Spleen (tissue), 11 donors: ENCODE measurements around the gene ARFGAP1. TPM values are rescaled to one million over a fixed set of nuclear protein-coding genes. Genes with fewer than 3 reads are reported as not detected.

ENCODE experiments used
- DNase-seq: peaks from one replicate; pipeline ENCODE4 v3.0.0-alpha.2; 2020
- H3K27ac ChIP-seq, 8 donors: fragments of 200-600 bp; sonication (generic) in 7 of 8; 1 replicate in 4 of 8; 2 replicates in 4 of 8; pipeline versions ENCODE4 v1.5.0 to v1.8.0; 2016 to 2021; ENCODE audit warnings: inconsistent platforms in 4 of 8, mild to moderate bottlenecking in 4 of 8, moderate library complexity in 1 of 8
- H3K27me3 ChIP-seq, 7 donors: fragments of 200-600 bp; sonication (generic) in 6 of 7; replicated peaks in 1 of 7; 1 replicate in 4 of 7; 2 replicates in 3 of 7; pipeline versions ENCODE4 v1.5.0 to v1.8.0; 2016 to 2021; ENCODE audit warnings: inconsistent platforms in 3 of 7, mild to moderate bottlenecking in 1 of 7
- H3K36me3 ChIP-seq, 6 donors: fragments of 200-600 bp; sonication (generic) in 5 of 6; 1 replicate in 4 of 6; 2 replicates in 2 of 6; pipeline versions ENCODE4 v1.5.0 to v1.8.0; 2016 to 2021; ENCODE audit warnings: inconsistent platforms in 2 of 6
- H3K4me1 ChIP-seq, 6 donors: fragments of 200-600 bp; sonication (generic) in 5 of 6; 1 replicate in 3 of 6; 2 replicates in 3 of 6; pipeline versions ENCODE4 v1.5.0 to v1.8.0; 2016 to 2021; ENCODE audit warnings: inconsistent platforms in 3 of 6
- H3K4me3 ChIP-seq, 8 donors: fragments of 200-600 bp; sonication (generic) in 7 of 8; 1 replicate in 4 of 8; 2 replicates in 4 of 8; pipeline versions ENCODE4 v1.5.0 to v1.8.0; 2016 to 2021; ENCODE audit warnings: inconsistent platforms in 4 of 8, mild to moderate bottlenecking in 4 of 8, moderate library complexity in 2 of 8
- H3K9me3 ChIP-seq, 8 donors: fragments of 200-600 bp; sonication (generic) in 7 of 8; 1 replicate in 4 of 8; 2 replicates in 4 of 8; pipeline versions ENCODE4 v1.5.0 to v1.8.0; 2016 to 2021; ENCODE audit warnings: inconsistent platforms in 4 of 8
- CTCF ChIP-seq, 11 experiments: fragments of 200-600 bp in 7 of 11; fragments of 450-650 bp in 4 of 11; sonication (generic) in 4 of 11; IDR thresholded peaks in 8 of 11; conservative IDR thresholded peaks in 3 of 11; 1 replicate in 7 of 11; 2 replicates in 4 of 11; pipeline versions ENCODE4 v1.4.0 to v1.8.0; 2016 to 2021; ENCODE audit warnings: antibody characterized with exemption in 11 of 11, inconsistent platforms in 4 of 11, mild to moderate bottlenecking in 1 of 11
- POLR2A ChIP-seq, 3 donors: fragments of 450-650 bp; IDR thresholded peaks; one replicate each; pipeline ENCODE4 v1.5.1; 2017; ENCODE audit warnings: antibody characterized with exemption in 3 of 3, mild to moderate bottlenecking in 1 of 3
- POLR2AphosphoS5 ChIP-seq, 3 donors: sonication (generic); formaldehyde crosslinking; IDR thresholded peaks; one replicate each; pipeline ENCODE4 v1.5.1; 2017; ENCODE audit warnings: antibody characterized with exemption in 3 of 3
- WGBS, 5 donors: extraction: QIAGEN DNeasy Blood & Tissue Kit in 3 of 5; methylation state at CpG; one replicate each; pipeline versions ENCODE4 v1.1.5 to v1.1.7; 2013 to 2018; 5-methylcytosine and 5-hydroxymethylcytosine counted together
- intact Hi-C: fragments of 100-400 bp; cut with DNase I; formaldehyde crosslinking; loops from one replicate; pipeline ENCODE4 v1.15.0; 2023; ENCODE audit warnings: low total_unique reads
- microRNA-seq, 3 donors: library from miRNA; unstranded; fragments of <30 nt; microRNA quantifications; one replicate each; pipeline versions ENCODE4 to v1.1.0, GENCODE V29; 2019 to 2020
- polyA plus RNA-seq, 3 donors: library from polyadenylated mRNA; stranded (reverse); fragments of 200-250 nt; gene quantifications; one replicate each; pipeline ENCODE4 v1.2.1, GENCODE V29; 2013
- small RNA-seq, 4 donors: library from RNA; depleted of rRNA; stranded (forward); fragments of <200 nt; gene quantifications; one replicate each; pipeline ENCODE3, GENCODE V24; 2016
- total RNA-seq, 7 donors: library from RNA; depleted of rRNA in 3 of 7; stranded (reverse); fragments of >200 nt in 3 of 7; fragmentation: NEBNext Ultra II Directional in 4 of 7; extraction: Animal tissue kit (Norgen Biotek cat#: 25700) in 4 of 7; gene quantifications; one replicate each; pipeline versions ENCODE4 v1.1.0 to v1.2.1, GENCODE V29; 2016 to 2021
- donor health status: healthy with polysubstance abuse.
- donor health status: DM: no; HTN: no; CAD: no; lungs with moderate emphysema.
- donor health status: DM: no; HTN: no; CAD: no.
- donor health status: Bipolar disorder and iron deficiency.
- donor health status: healthy.
- donor health status: DM: no; HTN: no; CAD: no.
- donor health status: DM: yes; HTN: yes; CAD: no.

The ARFGAP1 gene
- total and polyA plus RNA-seq, 10 donors = 44.4 to 165 (median 96.1) TPM

DNA sequence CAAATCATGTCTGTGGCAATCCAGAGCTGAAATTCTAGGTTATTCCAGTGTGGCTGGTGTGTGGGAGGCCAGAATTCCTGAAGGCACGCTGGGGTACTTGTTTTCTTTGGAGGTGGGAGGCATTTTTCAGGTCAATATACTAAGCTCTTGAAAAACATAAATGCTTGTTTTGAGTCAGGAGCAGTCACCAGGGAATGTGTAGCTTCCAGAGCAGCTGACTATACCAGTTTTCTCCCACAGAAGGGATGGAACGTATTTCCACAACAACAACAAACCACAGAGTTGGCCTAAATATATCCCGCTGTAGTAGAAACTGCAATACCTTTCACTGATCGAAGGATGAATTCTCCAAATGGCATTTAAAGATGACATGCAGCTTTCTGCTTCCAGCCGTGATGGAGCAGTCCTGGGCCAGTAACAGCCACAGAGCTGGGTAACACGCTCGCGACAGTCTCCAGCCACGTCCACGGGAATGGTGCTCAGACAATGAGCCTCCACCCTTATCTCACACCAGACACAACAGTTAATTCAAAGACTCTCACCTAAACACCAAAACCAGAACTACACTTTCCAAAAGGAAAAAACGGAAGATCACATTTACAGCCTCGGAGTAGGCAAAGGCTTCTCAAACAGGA lies 65.3 kb downstream of the ARFGAP1 start:
- Histone ChIP-seq H3K4me1 (peaks cover 0 to 11% (median 0%) of the 10 kb centered on the region in 6 donors), H3K27me3 (peaks cover 0 to 62% (median 0%) of the 10 kb centered on the region in 7 donors), H3K27ac (no peak overlapping the region), H3K4me3 (no peak overlapping the region), H3K36me3 (no peaks in the 10 kb centered on the region), H3K9me3 (peaks cover 0 to 1% (median 0%) of the 10 kb centered on the region in 8 donors)
- DNase-seq = no peak
- TF ChIP-seq CTCF (IDR thresholded peaks at IDR 0.05 in 8 of 11, conservative IDR thresholded peaks at IDR 0.05 in 3 of 11) (no peak), POLR2AphosphoS5 (IDR thresholded peaks at IDR 0.05) (no peak), POLR2A (IDR thresholded peaks at IDR 0.05) (no peak)
- intact Hi-C loops = no loop called here
- WGBS, 5 donors = 75 to 81% (median 77%) methylated on average over 12 of the region's 12 CpGs

Small RNA genes lying within 50 kb of the gene (microRNA-seq; reads per million reads assigned to microRNA genes)
- gene MIR3196 (0 reads per million in 3 donors), gene MIR4326 (0 to 1.8 (median 0) reads per million in 3 donors)

Small RNA genes lying within 50 kb of the gene (small RNA-seq; reads per million reads assigned to genes)
- gene MIR3196 (0 reads per million in 4 donors), gene MIR4326 (0 to 0.69 (median 0.14) reads per million in 4 donors), gene RNU6-994P (0 reads per million in 4 donors)

Other genes starting within 250 kb of the ARFGAP1 start
- gene YTHDF1, start 56.7 kb upstream of the ARFGAP1 start, total RNA-seq = 10 to 100 TPM; 30.8 to 41.6 (median 35.9) TPM
- gene YTHDF1, start 56.7 kb upstream of the ARFGAP1 start, polyA plus RNA-seq = 10 to 100 TPM; 18.8 to 24.3 (median 21.2) TPM
- gene BIRC7, start 36.9 kb upstream of the ARFGAP1 start, total RNA-seq = 1 to 10 TPM in 3 of 7 donors, under 1 TPM in 2, not detected in 2; 0.40 to 1.3 (median 1.0) TPM
- gene BIRC7, start 36.9 kb upstream of the ARFGAP1 start, polyA plus RNA-seq = 1 to 10 TPM; 1.1 to 2.9 (median 1.4) TPM
- gene NKAIN4, start 18.4 kb upstream of the ARFGAP1 start, total RNA-seq = not detected
- gene NKAIN4, start 18.4 kb upstream of the ARFGAP1 start, polyA plus RNA-seq = under 1 TPM in 1 of 3 donors, not detected in 2; 0.09 TPM
- gene COL20A1, start 20.4 kb downstream of the ARFGAP1 start, total RNA-seq = 1 to 10 TPM in 2 of 7 donors, under 1 TPM in 3, not detected in 2; 0.23 to 2.1 (median 0.77) TPM
- under 1 TPM; 0.12 to 0.77 (median 0.43) TPM for gene COL20A1, start 20.4 kb downstream of the ARFGAP1 start, polyA plus RNA-seq
- gene CHRNA4, start 88.5 kb downstream of the ARFGAP1 start, total RNA-seq = 10 to 100 TPM in 1 of 7 donors, 1 to 10 TPM in 4, under 1 TPM in 2; 0.74 to 13.8 (median 1.7) TPM
- under 1 TPM in 2 of 3 donors, not detected in 1; 0.15 to 0.86 TPM for gene CHRNA4, start 88.5 kb downstream of the ARFGAP1 start, polyA plus RNA-seq
- 1 to 10 TPM in 2 of 7 donors, under 1 TPM in 3, not detected in 2; 0.26 to 3.5 (median 0.65) TPM for gene KCNQ2, start 199.8 kb downstream of the ARFGAP1 start, total RNA-seq
- gene KCNQ2, start 199.8 kb downstream of the ARFGAP1 start, polyA plus RNA-seq = under 1 TPM; 0.13 to 0.39 (median 0.39) TPM
- 1 to 10 TPM in 3 of 7 donors, under 1 TPM in 4; 0.39 to 1.4 (median 0.54) TPM for gene EEF1A2, start 226.3 kb downstream of the ARFGAP1 start, total RNA-seq
- gene EEF1A2, start 226.3 kb downstream of the ARFGAP1 start, polyA plus RNA-seq = under 1 TPM; 0.48 to 0.57 (median 0.53) TPM
- 100 to 1,000 TPM in 4 of 7 donors, 10 to 100 TPM in 3; 68.8 to 167 (median 105) TPM for gene PPDPF, start 248.0 kb downstream of the ARFGAP1 start, total RNA-seq
- 100 to 1,000 TPM; 123 to 275 (median 186) TPM for gene PPDPF, start 248.0 kb downstream of the ARFGAP1 start, polyA plus RNA-seq